Measurements from ENCODE around the gene C20orf202. TPM values are rescaled to one million over a fixed set of nuclear protein-coding genes. Genes with fewer than 3 reads are reported as not detected.

Gene C20orf202
- total and polyA plus RNA-seq, 2 experiments from 2014 or later, result not detected

- no peak for ATAC-seq
Measured at GRCh38 chr20:1165521-1165920, 37.7 kb upstream of the C20orf202 start.

GRCh38 chr20:1165941-1166340 is 37.3 kb upstream of the C20orf202 start:
- H3K27me3 Mint-ChIP-seq (ENCODE audit: insufficient read depth, low read depth, poor library complexity), result no peaks in the 10 kb centered on the region
- H3K4me1 Mint-ChIP-seq, result no peaks in the 10 kb centered on the region
- no peak overlapping the region for H2AFZ ChIP-seq
- H3K27ac Mint-ChIP-seq, result no peak overlapping the region
- ATAC-seq (no peak), DNase-seq (ENCODE audit: low spot score) (no peak)
- H3K79me2 ChIP-seq (replicated peaks; ENCODE audit: insufficient read depth), result no peaks in the 10 kb centered on the region
- H3K4me3 Mint-ChIP-seq, result no peak overlapping the region
- H3F3A ChIP-seq (replicated peaks; ENCODE audit: low read depth), result no peaks in the 10 kb centered on the region
- no peaks in the 10 kb centered on the region for H3K9me3 Mint-ChIP-seq
- no peaks in the 10 kb centered on the region for H3K27me3 ChIP-seq (ENCODE audit: insufficient read depth)
- H3K4me1 ChIP-seq (ENCODE audit: insufficient read depth), result no peaks in the 10 kb centered on the region
- peaks cover 19% of the 10 kb centered on the region for H3K36me3 ChIP-seq (ENCODE audit: insufficient read depth)
- no peak overlapping the region for H3K27ac ChIP-seq (ENCODE audit: low read depth)
- H4K20me1 ChIP-seq (replicated peaks; ENCODE audit: insufficient read depth), result peaks cover 3% of the 10 kb centered on the region
- no peak overlapping the region for H3K4me3 ChIP-seq
- no peak overlapping the region for H3K4me2 ChIP-seq
- H3K9me2 ChIP-seq (ENCODE audit: insufficient read depth), result no peaks in the 10 kb centered on the region
- H3K36me3 Mint-ChIP-seq (ENCODE audit: low read depth), result peaks cover 56% of the 10 kb centered on the region
- TF ChIP-seq JUNB (IDR thresholded peaks at IDR 0.05; ENCODE audit: unreplicated experiment) (no peak), ZNF462 (CRISPR knock-in tag; IDR thresholded peaks at IDR 0.05) (no peak), REST (IDR thresholded peaks at IDR 0.05; ENCODE audit: unreplicated experiment) (no peak), CTCF (conservative IDR thresholded peaks at IDR 0.05; ENCODE audit: low read depth in 2 of 2) (no peak), POLR2AphosphoS5 (IDR thresholded peaks at IDR 0.05; ENCODE audit: low read depth) (no peak), EZH2 (IDR thresholded peaks at IDR 0.05; ENCODE audit: low read depth, unreplicated experiment) (no peak), ZNF331 (CRISPR knock-in tag; IDR thresholded peaks at IDR 0.05; ENCODE audit: low read depth) (no peak), EZH2phosphoT487 (IDR thresholded peaks at IDR 0.05; ENCODE audit: unreplicated experiment) (no peak), STAT1 (IDR thresholded peaks at IDR 0.05; ENCODE audit: unreplicated experiment) (no peak), CREB1 (CRISPR knock-in tag; IDR thresholded peaks at IDR 0.05; ENCODE audit: low read depth) (no peak)

More at GRCh38 chr20:1165521-1165920, 37.7 kb upstream of the C20orf202 start:
- no peak overlapping the region for H3K27ac ChIP-seq (ENCODE audit: low read depth)
- TF ChIP-seq POLR2AphosphoS5 (IDR thresholded peaks at IDR 0.05; ENCODE audit: low read depth), result no peak
- no peak for TF ChIP-seq STAT1 (IDR thresholded peaks at IDR 0.05; ENCODE audit: unreplicated experiment)
- H3K9me2 ChIP-seq (ENCODE audit: insufficient read depth), result no peaks in the 10 kb centered on the region
- H2AFZ ChIP-seq, result no peak overlapping the region
- no peak for DNase-seq (ENCODE audit: low spot score)
- H3K27ac Mint-ChIP-seq, result no peak overlapping the region
- peaks cover 3% of the 10 kb centered on the region for H4K20me1 ChIP-seq (replicated peaks; ENCODE audit: insufficient read depth)
- no peaks in the 10 kb centered on the region for H3K4me1 Mint-ChIP-seq
- H3K36me3 Mint-ChIP-seq (ENCODE audit: low read depth), result peaks cover 60% of the 10 kb centered on the region
- H3K36me3 ChIP-seq (ENCODE audit: insufficient read depth), result peaks cover 19% of the 10 kb centered on the region
- H3K27me3 Mint-ChIP-seq (ENCODE audit: insufficient read depth, low read depth, poor library complexity), result no peaks in the 10 kb centered on the region
- H3K9me3 Mint-ChIP-seq, result no peaks in the 10 kb centered on the region
- no peaks in the 10 kb centered on the region for H3F3A ChIP-seq (replicated peaks; ENCODE audit: low read depth)
- no peak overlapping the region for H3K4me3 Mint-ChIP-seq
- H3K79me2 ChIP-seq (replicated peaks; ENCODE audit: insufficient read depth), result no peaks in the 10 kb centered on the region
- H3K4me2 ChIP-seq, result no peak overlapping the region
- no peaks in the 10 kb centered on the region for H3K27me3 ChIP-seq (ENCODE audit: insufficient read depth)
- no peak overlapping the region for H3K4me3 ChIP-seq
- no peaks in the 10 kb centered on the region for H3K4me1 ChIP-seq (ENCODE audit: insufficient read depth)
